Measurements from ENCODE around the gene HEBP2.
"Not testable (repeated sequence)": the region's sequence is repeated elsewhere in the genome, so short reads cannot be mapped to it uniquely, and the experiment has no call there.

HEBP2 gene

DNA sequence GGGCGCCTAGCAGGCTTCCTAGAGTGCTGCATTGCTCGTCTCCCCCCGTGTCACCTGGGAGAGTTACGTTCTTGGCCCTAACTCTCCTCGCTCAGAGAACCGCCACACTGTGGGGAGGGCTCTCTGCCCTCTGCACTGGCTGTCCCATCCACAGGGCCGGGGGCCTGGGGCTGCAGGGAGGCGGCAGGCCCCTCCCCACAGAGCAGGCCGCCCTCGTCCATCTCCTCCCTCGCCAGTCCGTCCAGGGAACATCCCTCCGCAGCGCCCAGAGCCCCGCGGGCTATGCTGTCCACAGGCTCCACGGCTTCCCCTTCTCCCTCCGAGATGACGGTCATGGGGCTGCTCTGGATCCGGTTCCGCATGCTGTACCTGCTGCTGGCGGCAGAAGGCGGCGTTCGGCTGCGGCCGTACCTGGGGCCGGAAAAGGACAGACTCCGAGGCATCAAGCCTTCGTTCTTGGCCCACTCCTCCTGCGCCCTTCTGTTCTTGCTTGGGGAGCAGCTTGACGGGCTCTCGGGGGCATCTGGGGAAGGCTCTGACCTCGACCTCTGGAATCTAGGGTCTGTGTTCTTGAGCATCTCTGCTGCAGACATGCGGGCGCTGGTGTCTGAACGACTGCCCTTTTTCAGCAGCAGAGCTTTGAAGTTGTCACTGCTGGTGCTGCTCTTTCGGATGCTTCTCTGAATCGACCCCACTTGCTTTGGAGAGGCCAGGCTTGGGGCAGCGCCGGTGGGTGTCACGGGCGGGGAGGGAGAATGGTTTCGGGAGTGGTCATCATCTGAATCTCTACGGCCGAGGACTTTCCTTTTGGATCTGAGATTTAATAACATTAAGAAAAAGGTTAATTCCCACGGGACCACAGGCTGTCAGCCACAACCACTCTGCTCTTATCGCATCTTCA lies 20.2 kb downstream of the HEBP2 start:
- no peak for FAIRE-seq

DNA sequence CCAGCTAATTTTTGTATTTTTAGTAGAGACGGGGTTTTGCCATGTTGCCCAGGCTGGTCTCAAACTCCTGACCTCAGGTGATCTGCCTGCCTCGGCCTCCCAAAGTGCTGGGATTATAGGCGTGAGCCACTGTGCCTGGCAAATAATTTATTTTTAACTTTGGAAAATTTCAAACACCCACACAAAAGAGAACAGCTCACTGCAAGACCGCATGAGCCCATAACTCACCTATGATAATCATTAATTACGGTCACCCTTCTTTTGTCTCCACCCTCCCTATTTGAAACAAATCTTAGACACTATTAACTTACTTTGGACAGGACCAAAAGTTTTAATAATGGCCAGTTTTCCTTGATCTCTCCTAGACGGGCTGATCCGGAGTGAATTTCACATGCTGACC lies 21.2 kb downstream of the HEBP2 start:
- FAIRE-seq = not testable (repeated sequence)

DNA sequence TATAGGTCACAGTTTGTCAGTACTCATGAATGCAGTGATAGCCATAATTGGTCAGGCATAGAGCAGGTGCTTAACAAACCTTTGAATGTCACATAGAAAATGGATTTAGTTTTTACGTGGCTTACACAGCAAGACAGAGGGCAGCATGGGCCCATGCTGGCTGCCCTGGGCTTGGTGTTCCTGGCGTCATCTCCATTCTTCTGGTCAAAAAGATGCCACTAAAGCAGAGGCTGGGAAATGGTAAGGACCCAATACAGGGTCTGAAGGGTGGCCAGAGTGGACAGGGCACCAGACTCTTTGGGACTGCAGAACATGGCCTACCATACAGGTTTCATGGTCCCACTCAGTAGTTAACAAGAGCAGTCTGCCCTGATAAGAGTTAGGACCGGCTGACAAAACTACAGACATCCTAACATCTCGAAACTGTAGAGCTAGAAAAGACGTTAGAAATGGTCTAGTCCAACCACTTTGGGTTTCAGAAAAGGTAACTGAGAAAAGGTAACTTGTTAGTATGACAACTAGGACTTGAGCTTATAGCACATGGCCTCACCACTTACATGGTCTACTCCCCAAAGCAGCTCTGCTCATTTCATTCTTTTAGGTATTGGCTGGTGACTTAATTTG lies 22.6 kb downstream of the HEBP2 start:
- FAIRE-seq = no peak

DNA sequence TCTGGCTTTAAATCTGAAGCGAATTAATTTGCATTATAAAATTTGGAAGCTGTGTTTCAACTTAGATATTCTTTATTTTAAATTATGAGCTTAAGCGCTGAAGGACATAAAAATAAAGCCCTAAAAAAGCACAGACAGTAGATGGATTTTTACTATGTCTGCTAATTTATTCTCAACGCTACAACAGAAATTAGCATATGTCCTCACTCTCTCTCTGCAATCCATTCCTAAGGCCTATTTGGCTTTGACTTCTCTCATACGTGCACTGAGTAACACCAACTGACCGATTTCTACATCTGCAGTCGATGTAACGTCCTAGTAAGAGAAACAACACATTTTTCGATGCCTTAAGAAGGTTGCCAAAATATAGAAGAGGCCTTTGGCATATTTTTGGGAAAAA lies 23.7 kb downstream of the HEBP2 start:
- no peak for FAIRE-seq

DNA sequence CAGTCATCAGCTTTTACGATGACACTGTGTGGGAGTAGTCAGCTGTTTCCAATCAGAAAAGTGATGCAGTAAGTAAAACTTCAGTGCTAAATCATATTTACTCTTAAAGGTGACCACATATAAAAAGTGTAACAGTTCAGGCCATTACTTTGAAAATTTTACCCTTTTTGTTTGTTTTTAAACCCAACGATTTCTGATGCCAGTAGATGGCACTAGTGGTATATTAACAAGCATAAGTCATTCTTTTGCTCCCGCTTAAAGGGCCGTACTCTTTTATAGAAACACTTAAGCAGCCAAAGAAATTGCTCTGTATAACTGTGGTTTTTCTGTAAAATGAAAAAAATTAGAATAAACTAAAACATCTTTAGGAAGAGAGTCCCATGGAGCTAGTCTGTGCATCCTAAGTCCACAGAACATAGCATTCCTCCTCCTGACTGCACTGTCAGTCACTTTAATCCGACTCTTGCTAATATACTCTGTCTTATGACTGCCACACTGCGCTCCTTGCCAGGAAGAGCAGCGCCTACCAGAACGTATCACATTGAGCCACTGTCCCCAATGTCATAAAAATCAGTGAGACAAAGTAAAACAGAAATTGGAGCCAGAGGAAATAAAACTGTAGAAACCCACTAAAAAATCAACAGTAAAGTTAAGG lies 25.0 kb downstream of the HEBP2 start:
- peak; percentile 97 for FAIRE-seq

DNA sequence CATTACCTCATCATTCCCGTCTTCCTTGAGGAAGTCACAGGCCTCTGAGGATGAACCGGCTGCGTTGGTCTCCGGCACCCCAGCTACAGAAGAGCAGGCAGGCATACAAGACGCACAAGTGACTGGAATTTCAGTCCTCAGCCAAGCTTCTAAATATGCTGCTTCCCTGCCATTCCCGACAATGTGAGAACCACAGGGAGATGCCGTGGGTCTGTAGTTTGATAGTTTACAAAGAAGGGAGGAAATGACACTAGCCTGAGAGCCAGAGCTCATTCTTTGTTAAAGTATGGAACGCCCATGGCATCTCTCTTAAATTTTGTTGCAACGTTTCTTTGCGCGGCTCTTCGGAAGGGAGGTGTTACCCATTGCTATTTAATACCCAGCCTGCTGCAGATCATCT lies 25.7 kb downstream of the HEBP2 start:
- FAIRE-seq = no peak

DNA sequence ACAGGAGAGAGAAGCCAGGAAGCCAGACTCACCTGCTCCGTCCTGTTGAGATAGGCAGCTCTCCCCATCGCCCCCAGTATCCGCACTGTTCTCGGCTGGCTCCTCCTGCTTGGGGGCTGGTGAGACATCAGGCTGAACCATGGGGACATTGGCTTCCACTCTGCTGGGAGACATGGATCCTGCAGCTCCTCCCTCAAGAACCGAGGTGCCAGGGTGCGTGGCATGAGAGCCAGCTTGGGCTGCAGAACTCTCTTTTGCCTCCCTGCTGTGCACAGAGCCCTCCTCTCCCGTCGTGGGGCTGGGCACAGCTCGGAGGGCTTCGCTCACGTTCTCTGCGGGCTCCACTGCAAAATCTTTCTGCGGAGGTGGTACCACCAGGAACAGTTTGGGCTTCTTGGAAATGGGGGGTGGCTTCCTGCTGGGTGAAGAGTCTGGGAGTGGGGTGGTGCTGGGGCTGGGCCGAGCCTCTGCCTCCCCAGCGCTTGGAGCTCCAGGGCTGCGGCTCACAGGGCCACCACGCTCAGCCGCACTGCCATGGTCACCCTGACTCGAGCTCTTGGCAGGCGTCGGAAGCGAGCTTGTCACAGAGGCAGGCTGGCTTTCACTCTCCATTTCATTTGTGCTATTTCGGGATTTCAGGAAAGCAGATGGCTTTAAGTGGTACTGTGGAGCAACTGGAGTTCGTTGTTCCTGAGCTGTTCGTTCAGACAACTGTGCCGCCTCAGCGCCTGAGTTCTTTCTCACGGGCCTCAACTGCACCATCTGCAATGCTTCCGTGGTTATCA lies 26.5 kb downstream of the HEBP2 start:
- FAIRE-seq = no peak

DNA sequence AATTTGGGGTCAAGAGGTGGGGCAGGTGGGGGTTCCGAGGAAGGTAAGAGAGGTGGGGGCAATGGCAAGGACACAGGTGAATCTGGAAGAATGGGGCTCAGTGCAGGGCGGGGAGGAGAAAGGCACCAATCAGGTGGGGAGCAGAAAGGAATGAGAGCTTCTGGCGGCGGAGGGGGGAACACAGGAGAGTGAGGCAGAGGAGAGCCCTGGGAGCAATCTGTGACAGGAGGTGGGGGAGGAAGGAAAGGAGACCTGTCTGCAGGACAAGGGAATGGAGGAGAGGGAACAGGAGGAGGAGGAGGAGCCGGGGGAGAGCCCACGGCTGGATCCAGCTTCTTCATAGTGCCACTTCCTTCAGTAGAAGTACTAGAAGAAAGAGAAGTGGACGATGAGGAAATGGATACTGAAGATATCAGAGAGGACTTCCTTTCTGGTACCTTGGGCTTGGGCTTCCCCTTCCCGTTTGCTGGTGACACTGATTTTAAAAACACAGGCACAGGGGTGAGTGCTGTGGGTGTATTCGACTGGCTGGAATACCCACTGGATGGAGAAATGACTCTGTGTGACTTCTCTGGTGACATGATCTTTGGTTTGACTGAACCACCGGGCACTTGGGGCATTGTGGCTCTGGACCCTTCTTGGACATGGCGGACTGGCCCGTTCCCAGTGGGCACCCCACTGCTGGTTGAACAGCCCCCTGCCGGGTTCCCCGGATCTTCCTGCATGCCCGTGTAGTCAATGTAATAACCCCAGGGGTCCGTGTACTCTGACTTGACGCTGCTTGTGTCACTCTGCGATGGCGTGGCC lies 27.4 kb downstream of the HEBP2 start:
- no peak for FAIRE-seq

DNA sequence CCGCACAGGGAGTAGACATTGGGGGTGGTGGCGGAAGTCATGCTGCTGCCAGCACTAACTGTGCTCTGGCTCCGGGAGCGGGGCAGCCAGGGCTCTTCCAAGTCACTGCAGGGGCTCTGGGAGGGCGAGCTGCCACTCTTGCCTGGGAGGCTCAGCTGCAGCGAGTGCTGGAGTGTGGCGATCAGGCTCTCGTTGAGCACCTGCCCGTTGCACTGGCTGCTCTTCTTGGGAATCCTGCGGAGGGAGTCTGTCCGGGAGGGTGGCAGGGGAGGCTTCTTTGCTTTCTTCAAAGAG lies 28.0 kb downstream of the HEBP2 start:
- no peak for FAIRE-seq

DNA sequence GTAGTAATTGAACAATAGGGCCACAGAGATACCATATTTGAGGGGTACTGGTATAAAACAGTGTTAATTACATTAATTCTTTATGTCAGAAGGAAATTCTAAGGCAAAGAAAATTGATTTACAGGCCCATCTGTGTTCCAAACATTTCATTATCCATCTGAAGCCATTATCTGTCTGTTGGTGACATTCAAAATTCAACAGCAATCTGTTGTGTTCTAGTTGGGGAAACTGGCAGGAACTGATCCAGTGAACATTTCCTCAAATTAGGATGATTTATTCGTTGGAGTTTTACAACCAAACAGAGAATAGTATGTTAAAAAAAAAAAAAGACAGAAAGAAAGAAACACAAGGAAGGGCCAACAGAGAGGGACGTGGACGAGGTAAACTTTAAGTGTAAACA lies 30.1 kb downstream of the HEBP2 start:
- FAIRE-seq = no peak

DNA sequence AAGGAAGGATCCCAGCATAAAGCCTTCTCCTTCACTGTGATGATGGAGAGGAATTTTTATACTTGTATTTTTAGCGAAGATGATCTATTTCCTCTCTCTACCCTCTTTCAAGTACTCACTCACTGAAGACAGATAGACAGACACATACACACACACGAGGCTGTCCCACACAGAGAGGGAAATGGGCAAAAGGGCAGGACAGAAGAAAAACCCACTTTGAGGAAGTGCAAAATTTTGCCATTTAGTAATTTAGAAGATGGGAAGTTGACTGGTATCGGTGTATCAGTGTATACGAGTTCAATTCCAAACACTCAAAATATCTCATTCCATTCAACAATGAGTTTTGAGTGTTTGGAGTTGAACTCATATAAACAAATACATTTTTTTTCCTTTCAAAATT lies 30.9 kb downstream of the HEBP2 start:
- FAIRE-seq = no peak

DNA sequence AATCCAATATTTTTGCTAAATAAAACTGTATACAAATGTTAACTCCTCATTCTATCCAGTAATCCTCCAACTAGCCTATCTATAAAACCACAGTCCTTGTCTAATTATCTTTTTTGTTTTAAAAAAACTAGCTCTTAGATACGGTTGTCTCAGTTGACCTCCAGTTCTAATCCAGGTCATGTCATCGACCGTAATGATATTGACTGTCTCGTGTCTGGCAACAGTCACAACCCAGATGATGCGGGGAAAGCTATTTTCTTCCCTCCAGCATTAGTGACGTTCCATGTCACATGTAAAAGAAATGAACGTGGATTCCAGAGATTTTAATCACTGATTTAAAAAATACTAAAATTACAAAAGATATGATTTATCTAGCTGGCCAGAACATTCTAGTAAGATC lies 35.5 kb downstream of the HEBP2 start:
- FAIRE-seq = no peak

DNA sequence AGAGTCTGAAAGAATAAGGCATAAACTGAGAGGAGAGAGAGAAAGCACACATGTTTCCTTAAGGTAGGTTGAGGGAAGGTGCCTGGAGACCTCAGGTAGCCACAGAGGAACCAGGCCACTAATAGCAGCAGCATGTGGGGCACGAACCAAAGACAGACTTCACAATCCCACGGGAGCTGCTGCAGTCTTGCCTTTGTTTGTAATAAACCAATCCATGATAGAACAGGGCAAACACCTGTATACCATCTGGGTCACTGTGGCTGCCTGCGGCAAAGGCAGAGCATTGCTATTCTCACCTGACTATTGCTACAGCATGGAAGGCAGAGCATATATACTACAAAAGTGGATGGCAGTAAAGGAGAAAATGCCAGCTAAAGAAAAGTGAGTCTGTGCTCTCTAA lies 36.3 kb downstream of the HEBP2 start:
- no peak for FAIRE-seq

DNA sequence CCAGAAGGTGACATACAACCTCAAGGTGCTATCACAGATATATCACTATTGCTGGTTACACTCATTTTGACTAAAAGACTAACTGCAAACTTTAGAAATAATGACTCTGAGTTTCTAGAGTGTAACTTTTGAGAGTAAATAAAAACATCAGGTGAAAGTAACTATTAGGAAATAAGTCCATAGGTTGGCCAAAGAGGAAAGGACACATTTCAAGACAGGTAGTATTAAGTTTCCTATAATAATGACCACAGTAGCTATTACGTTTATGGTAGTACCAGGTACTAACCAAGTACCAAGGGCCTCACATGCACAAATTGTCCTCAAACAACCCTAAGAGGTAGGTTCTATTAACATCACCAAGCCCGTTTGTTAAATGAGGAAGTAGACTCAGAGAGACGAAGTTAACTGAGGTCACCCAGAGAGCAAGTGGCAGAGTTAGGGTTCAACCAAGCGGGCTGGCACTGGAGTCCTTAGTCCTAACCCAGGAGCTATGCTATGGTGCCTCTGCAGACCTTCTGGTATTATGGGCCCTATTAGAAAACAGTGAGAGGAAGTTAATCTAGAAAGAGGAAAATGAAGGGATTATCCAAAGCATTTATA lies 36.8 kb downstream of the HEBP2 start:
- no peak for FAIRE-seq

DNA sequence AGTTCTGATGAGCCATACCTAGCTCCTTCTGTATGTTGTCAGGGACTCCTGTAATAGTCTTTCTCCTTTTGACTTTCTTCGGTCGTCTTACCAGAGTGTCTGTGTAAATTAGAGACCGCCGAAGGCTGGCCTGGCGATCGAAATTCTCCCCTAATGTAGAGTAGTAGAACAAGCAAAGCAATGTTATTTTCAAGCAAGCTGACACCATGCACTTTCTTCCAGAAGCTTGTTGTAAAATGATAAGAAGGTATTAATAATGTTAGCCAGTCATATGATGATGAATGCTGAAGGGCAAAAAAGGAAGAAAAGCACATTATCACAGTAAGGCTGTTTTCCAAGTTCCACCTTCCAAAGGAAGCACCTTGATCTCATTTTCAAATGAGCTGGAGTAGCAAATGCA lies 37.9 kb downstream of the HEBP2 start:
- no peak for FAIRE-seq

DNA sequence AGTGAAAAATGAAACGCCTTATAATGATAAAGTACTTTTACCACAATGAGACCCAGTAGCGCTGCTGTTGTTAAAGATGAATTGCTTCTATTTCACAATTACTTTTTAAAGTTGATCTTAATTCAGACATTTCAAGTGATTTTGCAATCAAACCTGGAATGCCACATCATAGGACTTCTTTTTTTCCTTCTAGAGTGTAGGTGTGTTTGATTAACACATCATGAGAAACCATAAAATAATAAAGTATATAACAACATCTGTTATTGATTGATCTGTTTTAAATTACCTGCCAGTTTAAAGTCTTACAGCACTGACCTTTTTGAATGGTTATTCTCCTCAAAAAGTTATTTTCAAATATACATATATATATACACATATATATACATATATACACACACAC lies 38.6 kb downstream of the HEBP2 start:
- FAIRE-seq = no peak

DNA sequence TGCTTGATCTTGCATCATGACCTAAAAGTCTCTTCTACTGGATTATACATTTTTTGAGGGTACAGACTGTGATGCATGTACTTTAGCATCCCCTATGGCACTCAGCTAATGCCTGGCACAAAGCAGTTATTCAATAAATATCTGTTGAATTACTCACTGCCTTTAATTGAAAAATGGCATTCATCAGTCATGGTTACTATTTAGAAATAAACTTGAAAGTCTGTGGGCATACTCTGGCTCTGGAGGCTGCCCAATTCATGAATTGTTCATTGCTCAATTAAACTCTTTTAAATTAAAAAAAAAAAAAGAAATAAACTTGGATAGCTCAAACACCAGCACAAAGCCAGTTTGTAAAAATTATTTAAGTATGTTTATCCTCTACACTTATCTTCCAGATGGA lies 40.0 kb downstream of the HEBP2 start:
- FAIRE-seq = no peak

DNA sequence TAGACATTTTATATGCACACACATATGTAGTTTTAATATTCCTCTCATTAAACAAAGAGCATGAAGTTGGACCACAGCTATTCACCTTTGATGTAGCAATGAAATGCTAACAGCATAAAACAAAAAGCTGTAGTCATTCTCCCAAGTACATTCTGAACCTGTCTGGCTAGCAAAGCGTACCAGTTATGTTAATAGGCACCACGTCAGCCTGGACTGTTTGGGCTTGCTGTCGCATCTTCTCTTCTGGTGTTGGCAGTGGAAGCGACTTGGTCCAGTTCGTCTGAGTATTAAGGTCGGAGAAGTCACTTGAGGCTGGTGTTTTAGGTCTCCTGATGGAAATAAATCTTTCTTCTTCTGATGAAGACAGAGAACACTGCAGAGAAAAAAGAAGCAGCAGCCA lies 42.8 kb downstream of the HEBP2 start:
- FAIRE-seq = no peak

DNA sequence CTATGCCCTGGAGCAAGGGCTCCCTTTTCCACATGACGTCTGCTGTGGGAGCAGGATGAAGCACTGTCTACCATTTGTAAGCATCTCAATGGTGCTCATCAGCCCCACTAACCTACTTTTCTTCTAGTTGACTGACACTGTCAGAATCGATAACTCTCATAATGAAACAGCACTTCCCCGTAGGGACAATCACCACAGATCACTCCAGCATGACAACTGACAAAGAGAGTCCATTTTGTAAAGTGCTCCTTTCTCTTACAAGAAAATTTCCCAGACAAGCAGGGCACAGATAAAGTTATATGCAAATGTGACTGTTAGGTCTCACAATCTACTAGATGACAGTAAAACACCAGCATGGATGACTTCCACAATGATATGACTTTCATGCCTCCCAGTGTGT lies 46.4 kb downstream of the HEBP2 start:
- no peak for FAIRE-seq

DNA sequence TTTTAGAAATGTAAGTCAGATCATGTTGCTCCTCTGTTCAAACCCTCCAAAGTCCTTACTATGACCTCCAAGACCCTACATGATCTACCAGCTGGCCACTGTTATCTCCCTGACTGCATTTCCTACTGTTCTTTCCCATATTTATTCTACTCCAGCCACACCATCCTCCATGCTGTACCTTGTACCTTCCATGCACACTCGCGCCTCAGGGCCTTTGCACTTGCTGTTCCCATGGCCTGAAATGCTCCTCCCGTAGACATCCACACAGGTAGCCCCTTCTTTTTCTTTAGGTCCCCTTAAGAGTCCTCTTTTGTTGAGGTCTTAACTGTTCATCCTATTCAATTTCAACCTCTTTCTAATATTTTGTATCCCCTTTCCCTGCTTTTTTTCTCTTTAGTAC lies 47.0 kb downstream of the HEBP2 start:
- no peak for FAIRE-seq

DNA sequence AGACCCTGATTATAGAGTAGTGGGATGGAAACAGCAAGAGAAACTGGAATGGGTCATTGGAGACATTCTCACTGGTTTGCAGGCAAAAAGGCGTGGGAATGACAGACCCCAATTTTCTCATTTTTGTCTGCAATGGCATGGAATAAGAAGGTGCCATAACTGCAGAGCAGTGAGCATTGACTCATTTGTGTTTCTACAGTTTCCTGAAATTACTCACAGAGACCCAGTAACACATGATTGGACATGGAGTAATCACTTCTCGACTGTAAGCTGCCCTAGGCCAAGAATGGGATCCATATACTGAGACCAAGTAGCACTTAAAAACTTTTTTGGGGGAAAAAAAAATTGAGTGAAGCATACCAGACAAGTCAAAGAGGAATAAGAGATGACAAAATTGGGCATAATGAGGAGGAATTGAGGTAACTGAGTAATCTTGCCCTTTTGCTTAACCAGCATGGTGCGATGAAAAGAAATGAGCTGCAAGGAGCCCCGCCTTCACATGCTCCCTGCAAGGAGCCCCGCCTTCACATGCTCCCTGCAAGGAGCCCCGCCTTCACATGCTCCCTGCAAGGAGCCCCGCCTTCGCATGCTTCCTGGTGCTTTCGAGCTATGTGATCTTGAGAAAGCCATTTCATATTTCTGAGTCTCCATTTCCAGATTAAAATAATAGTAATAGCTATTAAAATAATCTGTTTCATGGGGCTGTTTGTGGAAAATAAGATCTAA lies 51.1 kb downstream of the HEBP2 start:
- FAIRE-seq = no peak

Measured in G401.6 (cell line).